HG02885 (cell line): ENCODE measurements around the gene C1GALT1.
A peak's percentile ranks its signal among the peaks of the same experiment; 100 is the strongest.
"Not testable (repeated sequence)": the region's sequence is repeated elsewhere in the genome, so short reads cannot be mapped to it uniquely, and the experiment has no call there.

ENCODE experiments used
- ATAC-seq: cut with Tn5 transposase; IDR thresholded peaks from one replicate; pipeline ENCODE4 v1.9.1; 2021; ENCODE audit warnings: mild to moderate bottlenecking; ENCODE audit not compliant: unreplicated experiment, poor library complexity

The C1GALT1 gene

DNA sequence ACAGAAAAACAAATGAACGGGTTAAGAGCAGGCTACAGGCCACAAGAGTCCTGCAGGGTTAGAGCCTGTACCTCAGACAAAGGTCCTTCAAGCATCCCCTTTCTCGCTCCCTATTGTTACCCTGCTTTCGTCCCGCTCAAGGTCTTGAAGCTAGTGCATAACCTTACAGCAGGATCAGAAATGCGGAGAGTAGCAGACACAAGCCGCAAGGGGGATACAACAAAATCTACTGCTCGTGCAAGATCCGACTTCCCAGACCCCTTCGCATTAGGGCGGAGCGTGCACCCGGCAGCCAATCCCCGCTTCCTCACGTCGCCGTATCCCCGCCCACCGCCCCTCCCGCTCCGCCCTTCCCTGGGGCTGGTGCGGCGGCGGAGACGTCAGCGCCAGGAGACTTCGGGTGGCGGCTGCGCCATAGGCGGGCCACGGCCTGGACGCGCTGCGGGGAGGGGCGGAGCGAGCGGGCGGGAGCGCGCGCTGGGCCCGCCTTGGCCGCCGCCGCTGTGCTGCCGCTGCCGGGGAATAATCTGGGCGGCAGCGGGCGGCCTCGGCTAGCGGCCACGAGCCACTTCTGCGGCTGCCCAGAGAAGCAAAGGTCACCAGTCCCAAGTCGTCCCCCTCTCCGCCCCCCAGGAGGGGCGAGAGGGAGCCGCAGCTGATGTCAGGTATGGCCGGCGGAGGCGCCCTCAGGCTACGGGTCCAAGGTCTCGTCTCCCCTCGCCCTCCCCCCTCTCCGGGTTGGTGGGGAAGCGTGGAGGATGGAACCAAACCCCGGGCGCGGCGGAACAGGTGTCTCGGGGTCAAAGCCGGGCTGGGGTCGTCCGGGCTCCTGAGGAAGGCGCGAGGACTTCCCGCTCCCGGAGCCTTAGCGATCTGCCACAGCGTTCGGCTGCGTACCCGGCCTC, at the start of gene C1GALT1:
Gene C1GALT1 (plus strand): TSS at position 389 of the 905 bp plus-strand sequence. CDS start 51,776 bp downstream, outside the sequence.
- ATAC-seq = peak; percentile 86

DNA sequence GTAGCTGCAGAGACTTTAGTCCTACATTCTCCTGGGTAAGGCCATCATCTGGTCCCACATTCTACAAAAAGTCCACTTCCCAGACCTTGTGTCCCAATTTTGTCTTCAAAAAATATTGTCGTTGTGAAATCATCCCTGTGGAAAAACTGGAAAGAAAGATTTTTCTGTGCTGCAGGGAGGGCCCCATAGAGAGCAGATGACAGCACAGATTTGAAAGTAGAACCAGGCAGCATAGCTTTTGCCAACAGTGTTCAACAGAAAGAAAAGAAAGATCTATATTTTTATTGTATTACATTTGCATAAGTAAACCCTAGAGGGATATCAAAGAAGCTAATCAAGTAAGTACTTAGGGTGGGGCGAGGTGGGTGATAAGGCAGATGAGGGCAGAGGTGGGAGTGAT, 48.3 kb upstream of the C1GALT1 start:
- no peak for ATAC-seq

DNA sequence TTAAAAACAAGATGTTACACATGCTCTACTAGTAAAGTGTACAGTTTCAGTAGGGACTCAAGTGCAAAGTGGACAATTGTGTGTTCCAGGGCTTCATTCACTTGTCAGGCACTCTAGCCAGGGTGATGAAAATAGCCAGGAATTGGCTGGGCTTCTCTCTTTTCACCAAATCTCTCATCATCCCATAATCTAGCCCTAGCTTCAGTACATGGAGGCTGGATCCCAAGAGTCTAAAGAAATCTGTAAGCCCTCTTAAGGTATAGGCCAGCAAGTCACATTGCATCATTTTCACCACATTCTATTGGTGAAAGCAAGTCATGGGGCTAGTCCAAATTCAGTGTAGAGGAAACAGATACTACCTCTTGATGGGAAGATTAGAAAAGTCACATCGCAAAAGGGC, 47.3 kb upstream of the C1GALT1 start:
- no peak for ATAC-seq

DNA sequence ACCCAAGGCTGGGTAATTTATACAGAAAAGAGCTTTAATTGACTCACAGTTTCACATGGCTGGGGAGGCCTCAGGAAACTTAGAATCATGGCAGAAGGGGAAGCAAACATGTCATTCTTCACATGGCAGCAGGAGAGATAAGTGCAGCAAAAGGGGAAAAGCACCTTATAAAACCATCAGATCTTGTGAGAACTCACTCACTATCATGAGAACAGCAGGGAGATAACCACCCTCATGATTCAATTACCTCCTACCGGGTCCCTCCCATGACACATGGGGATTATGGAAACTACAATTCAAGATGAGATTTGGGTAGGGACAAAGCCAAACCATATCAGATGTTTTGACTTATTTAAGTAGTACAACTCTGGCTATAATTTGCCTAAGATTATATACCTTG, 46.4 kb upstream of the C1GALT1 start:
- not testable (repeated sequence) for ATAC-seq

DNA sequence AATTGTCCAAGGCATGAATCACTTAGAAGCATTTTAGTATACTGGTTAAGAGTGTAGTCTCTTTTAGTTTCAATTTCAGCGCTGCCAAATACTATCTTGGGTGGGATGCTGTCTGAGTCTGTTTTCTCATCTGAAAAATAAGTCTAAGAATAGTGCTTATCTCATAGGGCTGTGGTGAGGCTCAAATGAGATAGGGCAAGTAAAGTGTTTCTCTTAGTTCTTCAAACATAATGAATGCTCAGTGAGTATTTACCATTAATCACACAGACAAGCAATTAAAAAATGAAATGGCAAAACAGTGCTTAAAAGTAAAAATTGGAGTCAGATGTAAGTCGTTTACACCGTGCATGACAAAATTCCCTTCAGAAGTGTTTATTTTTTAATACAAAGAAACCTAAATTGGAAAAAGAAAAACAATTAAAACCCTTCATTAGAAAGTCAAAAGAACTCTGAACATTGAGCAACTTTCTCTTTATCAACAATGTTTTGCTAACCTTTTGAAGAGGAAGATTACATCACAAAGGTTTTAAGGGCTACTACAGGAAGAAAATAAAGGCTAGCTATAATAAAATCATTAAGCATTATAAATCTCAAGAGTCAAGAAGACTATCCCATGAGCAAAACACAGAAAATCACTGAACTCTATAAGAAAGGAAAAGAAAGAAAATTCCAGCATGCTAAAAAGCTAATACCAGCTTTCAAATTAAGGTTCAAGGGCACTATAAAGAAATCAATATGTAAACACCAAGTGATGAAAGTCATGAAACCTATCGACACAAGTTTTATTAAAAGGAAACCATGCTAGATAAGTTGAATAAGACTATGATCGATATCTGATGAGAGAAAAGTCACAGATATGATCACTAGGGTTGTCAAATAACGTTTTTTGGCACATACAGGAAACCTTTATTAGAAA, 45.6 kb upstream of the C1GALT1 start:
- ATAC-seq = no peak

DNA sequence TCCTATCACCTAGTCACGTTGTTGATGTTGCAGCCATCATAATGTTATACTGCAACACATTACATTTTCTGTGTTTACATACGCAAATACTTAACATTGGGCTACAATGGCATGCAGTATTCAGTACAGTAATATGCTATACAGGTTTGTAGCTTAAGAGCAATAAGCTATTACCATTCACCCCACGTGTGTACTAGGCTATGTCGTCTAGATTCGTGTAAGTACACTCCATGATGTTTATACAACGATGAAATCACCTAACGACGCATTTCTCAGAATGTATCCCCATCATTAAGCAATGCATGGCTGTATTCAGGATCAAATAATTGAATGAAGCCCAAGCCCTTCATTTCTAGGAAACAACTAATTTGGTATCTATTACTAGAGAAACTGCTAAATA, 43.4 kb upstream of the C1GALT1 start:
- no peak for ATAC-seq

DNA sequence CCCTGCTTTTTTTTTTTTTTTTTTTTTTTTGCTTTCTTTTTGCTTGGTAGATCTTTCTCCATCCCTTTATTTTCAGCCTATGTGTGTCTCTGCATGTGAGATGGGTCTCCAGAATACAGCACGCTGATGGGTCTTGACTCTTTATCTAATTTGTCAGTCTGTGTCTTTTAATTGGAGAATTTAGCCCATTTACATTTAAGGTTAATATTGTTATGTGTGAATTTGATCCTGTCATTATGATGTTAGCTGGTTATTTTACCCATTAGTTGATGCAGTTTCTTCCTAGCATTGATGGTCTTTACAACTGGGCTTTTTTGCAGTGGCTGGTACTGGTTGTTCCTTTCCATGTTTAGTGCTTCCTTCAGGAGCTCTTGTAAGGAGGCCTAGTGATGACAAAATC, 38.9 kb upstream of the C1GALT1 start:
- ATAC-seq = not testable (repeated sequence)

DNA sequence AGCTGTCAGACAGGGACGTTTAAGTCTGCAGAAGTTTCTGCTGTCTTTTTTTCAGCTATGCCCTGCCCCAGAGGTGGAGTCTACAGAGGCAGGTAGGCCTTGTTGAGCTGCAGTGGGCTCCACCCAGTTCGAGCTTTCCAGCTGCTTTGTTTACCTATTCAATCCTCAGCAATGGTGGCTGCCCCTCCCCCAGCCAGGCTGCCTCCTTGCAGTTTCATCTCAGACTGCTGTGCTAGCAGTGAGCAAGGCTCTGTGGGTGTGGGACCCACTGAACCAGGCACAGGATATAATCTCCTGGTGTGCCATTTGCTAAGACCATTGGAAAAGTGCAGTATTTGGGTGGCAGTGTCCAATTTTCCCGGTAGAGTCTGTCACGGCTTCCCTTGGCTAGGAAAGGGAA, 37.2 kb upstream of the C1GALT1 start:
- not testable (repeated sequence) for ATAC-seq

DNA sequence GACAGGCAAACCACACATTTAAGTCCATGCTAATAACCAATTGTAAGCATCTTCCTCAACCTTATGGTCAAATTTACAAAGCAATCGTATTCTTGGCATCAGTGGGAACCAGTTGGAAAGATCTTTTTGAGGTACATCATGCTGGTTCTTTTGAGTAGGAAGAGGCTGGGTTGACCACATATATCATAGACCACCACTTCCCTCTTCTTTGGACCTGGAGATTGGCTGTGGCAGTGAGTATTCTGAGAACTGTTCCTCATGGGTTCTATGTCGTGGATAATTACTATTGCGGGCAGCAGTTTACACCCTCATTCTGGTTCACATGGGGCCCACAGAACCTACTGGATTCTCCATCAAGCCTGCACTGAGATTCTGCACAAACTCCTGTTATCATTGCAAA, 35.5 kb upstream of the C1GALT1 start:
- no peak for ATAC-seq

DNA sequence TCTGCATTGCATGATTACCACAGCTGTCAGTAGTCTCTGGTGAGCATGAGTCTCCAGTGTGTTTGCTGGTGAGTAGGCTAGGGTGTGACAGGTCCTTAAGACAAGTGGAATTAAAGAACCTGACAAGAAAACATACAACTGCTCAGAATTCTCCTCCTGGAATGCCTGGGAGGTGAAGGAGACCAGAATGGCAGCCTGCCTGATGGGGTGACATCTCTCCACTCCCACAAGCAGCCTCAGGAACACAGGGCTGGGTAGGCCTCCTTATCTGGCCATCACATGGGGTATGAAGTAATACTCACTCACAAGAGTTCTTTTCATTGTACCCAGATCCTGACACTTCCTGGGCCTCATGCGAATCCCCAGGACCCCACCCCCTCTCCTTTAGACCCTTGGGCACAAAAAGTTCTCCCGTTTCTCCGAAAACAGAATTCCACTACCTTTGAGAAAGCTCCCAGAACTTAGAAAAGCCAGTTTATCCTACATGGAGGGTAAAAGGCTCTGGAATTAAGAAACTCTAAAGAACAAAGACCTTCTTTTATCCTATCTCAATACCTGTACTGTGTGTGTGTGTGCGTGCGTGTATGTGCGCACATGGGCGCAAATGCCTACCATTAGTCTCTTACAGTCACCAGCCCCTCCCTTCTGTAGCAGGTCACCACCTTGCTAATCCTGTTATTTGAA, 33.4 kb upstream of the C1GALT1 start:
- ATAC-seq = no peak

DNA sequence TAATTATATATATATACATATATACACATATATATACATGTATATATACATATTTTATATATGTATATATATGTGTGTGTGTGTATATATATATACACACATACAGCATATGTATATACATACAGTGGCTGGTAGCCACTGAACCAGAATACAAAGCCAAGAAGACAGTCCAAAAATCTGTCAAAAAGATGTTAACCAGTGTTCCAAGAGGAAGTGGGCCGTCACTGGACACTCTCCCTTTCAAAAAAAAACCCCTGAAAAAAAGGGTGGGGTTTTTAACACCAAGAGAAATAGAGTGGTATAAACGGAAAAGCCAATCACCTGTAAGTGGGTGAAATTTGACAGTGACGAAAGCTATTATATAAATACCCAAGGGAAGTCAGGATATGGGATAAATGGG, 31.1 kb upstream of the C1GALT1 start:
- no peak for ATAC-seq

DNA sequence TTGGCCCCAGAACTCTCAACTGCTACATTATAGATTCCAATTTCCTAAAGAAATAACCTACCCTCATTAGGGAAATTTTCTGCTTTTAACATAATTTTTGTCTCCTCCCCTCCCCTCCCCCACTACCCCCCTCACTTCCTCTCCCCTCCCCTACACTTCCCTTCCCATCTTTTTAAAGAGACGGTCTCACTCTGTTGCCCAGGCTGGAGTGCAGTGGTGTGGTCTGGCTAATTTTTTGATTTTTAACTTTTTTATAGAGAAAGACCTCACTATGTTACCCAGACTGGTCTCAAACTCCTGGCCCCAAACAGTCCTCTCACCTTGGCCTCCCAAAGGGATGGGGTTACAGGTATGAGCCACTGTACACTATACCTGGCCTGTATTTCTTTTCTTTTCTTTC, 30.5 kb upstream of the C1GALT1 start:
- no peak for ATAC-seq

DNA sequence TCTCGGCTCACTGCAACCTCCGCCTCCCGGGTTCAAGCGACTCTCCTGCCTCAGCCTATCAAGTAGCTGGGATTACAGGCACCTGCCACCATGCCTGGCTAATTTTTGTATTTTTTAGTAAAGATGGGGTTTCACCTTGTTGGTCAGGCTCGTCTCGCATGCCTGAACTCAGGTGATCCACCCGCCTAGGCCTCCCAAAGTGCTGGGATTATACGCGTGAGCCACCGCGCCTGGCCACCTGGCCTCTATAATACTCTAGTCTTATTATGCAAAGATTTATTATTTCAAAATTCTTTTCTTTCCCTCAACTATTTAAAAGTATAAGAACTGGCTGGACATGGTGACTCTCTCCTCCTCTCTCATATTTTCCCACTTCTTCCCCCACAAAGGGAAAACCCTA, 30.0 kb upstream of the C1GALT1 start:
- ATAC-seq = no peak

DNA sequence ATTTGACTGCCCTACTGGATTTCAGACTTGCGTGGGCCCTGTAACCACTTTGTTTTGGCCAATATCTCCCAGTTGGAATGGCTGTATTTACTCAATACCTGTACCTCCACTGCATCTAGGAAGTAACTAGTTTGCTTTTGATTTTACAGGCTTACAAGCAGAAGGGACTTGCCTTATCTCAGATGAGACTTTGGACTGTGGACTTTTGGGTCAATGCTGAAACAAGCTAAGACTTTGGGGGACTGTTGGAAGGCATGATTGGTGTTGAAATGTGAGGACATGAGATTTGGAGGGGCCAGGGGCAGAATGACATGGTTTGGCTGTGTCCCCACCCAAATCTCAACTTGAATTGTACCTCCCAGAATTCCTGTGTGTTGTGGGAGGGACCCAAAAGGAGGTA, 28.0 kb upstream of the C1GALT1 start:
- not testable (repeated sequence) for ATAC-seq

DNA sequence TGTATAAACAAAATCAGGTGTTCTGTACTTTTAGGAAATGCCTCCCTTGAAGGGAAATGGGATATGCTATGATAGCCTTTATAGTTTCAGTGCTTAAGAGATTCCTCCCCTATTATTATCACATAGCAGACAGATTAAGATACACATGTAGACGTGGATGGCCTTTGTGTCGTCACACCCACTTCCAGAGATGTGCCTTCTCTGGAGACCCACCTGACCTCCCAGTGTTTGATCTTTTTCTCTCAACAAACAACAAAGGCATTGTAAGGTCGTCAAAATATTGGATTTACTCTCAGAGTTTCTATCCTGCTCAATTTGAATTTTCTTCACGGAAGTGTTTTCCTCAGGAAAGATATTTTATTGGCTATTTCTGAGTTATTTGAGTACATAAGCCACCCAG, 25.7 kb upstream of the C1GALT1 start:
- ATAC-seq = no peak

DNA sequence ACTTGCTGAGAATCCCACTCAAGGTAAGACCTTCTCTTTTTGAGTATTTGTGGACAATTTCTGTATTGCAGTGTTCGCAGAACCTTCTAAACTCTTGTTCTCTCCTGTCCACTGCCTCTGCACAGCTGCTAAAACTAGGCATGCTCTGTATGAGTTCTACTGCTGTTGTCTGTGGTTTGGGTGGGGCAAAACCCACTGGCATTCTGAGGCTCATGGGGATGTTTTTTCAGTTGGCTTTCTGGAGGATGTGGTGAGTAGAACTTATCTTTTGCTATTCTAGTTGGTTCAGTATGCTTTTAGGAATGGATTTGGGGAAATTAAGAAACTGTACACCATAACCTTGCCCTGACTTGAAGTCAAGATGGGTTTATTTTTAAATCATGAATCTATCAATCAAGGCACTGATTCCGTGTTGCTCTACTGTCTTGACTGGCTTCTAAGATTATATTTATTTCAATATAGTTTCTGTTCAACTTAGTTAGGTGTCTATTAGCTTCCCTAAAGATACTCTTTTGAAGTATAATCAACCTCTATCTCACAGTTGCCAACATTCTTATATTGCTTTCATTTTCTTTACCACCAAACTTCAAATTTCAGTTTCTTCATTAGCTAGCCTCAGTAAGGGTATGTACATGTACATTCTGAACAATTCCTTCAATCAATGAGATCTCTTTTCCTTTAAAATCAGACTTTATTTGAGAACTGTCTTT, 25.0 kb upstream of the C1GALT1 start:
- ATAC-seq = peak; percentile 62

DNA sequence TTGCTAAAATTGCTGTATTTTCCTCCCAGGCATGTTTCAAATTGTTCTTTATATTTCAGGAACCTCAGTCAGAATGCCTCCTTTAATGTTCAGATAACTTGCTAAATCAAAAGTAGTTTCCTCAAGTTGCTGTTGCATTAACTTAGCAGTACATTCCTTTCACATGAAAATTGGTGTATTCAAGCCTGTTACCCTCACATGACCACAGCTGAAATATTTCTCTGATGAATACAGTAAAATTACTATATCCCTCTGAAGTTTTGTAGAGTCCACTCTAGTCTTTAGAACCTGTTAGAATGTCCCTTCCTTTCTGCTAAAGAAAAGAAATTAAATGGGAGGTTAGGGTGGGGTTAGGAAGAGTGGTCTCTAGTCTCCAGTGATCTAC, 24.5 kb upstream of the C1GALT1 start:
- no peak for ATAC-seq

DNA sequence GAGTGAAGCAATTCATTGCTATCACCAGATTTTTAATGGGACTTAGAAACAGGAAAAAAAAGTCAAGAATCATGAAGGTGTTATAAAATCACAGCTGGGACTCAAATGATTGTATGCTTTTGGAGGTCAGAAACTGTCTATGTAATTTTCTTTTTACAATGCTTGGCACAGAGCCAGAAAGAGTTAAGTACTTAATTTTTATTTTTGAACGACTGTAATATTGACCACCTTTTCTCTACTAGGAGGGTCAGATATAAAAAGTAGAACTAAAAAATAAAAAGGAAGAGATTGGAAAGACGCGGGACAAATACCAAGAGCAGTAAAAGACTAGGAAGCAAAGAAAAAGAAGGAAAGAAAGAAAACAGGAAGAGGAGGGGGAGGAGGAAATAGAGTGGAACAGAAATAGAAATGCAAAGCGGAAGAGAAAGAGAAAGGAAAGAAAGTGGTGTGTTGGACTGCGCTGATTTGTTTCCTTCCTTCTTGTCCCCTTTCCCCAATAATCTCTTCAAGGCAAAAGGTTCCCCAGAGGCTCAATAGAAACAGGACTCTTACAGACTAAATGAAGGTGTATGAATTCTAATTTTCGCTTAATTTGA, 23.2 kb upstream of the C1GALT1 start:
- ATAC-seq = no peak

DNA sequence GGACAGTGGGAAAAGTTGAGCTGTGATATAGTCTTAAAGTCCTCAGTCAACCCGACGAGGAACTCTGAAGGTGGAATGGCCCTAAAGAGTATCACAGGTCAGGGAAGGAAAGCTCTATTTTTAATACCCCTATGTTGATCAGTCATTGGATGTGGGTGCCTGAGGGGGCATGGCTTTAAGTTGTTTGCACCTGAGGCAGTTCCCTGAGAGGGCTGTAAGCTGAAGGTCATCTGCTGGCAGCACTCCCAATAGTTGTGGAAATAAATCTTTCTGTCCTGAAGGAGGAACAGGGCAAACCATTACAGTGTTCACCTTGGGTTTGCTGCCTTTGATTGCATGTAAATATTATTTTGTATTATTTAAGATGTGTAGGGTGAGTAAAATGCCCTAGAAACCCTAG, 17.8 kb upstream of the C1GALT1 start:
- no peak for ATAC-seq

DNA sequence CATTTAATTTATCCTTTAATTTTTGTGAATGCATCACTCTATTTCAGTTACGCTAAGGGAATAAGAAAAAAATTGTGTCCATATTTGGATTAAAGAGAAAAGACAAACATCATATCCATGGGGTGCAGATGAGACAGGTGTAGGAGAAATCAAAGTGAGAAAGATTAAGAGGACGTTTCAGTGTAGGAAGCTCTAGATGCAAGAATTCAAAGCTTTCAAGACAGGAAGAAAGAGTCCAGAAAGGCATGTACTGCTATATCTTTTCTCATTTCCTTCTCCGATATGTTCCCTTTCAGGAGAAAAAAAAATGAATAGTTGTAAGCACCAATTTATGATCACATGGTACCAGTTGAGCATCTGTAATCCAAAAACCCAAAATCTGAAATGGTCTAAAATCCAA, 17.0 kb upstream of the C1GALT1 start:
- ATAC-seq = no peak
